ENCODE results near the gene FKTN.

The FKTN gene

GRCh38 chr9:105656131-105656921 is 98.4 kb downstream of the FKTN start:
- peak overlapping the region; percentile 53 for H3K4me3 ChIP-seq (ENCODE audit: low read depth, low read length)
- TF ChIP-seq, protein P1, sequence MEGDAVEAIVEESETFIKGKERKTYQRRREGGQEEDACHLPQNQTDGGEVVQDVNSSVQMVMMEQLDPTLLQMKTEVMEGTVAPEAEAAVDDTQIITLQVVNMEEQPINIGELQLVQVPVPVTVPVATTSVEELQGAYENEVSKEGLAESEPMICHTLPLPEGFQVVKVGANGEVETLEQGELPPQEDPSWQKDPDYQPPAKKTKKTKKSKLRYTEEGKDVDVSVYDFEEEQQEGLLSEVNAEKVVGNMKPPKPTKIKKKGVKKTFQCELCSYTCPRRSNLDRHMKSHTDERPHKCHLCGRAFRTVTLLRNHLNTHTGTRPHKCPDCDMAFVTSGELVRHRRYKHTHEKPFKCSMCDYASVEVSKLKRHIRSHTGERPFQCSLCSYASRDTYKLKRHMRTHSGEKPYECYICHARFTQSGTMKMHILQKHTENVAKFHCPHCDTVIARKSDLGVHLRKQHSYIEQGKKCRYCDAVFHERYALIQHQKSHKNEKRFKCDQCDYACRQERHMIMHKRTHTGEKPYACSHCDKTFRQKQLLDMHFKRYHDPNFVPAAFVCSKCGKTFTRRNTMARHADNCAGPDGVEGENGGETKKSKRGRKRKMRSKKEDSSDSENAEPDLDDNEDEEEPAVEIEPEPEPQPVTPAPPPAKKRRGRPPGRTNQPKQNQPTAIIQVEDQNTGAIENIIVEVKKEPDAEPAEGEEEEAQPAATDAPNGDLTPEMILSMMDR (IDR thresholded peaks at IDR 0.05; ENCODE audit: low read depth, low read length): no peak; the same call in 1 of the 2 replicates

- H3K4me3 ChIP-seq (ENCODE audit: low read depth, low read length): no peak overlapping the region
- TF ChIP-seq, protein P1 (IDR thresholded peaks at IDR 0.05; ENCODE audit: low read depth, low read length): no peak
Measured at GRCh38 chr9:105658351-105658750, 100.4 kb downstream of the FKTN start.

DNA sequence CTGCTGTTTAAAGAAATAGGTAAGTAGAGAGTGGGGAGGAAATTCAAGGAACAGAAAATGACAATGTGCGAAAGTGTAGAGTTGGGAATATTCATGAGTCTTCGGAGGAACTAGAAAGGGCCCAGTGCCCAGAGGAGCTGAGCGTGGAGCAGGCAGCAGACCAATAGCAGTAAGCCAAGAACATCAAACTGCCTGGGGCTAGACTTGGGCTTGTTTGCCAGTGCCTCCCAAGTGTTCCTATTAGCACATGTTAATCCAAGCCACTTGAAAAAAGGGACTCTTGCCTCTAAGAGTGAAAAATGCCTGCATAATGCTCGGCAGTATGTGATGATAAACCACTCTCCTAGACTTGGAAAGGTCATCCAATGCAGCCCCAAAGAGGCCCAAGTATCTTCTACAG is 103.1 kb downstream of the FKTN start:
- TF ChIP-seq, protein P1 (IDR thresholded peaks at IDR 0.05; ENCODE audit: low read depth, low read length): no peak

DNA sequence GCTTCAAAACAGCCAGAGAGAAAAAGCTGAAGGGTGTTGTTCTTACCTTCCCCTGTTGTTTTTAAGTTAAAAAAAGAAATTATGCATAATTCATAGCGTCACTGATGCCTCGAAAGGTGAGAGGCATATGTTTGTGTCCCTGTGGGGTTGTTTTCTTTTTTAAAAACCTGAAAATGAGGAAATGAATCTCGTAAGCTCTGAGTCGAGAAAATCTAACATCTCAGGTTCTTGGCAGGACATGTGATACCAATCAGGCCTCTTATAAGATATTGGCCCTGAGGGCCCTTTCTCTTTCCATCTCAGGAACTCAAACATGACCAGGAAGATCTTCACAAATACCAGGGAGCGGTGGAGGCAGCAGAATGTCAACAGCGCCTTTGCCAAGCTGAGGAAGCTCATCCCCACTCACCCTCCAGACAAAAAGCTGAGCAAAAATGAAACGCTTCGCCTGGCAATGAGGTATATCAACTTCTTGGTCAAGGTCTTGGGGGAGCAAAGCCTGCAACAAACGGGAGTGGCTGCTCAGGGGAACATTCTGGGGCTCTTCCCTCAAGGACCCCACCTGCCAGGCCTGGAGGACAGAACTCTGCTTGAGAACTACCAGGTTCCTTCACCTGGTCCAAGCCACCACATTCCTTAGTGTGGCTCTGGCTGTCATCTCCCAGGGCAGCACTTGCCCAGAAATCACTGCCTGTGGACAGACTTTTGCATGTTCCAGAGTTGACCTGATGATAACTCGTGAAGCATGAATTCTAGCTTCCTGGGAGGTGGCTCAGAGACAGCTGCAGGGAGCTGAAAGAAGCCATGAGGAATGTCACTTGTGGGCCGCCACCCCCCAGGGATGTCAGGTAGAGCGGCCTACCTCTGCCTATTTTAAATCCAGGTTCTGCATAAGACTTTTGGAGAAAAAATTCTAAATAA is 104.5 kb downstream of the FKTN start, which contains the start of gene TAL2:
TAL2 (plus strand) TSS at position 274 of the 921 bp plus-strand sequence; CDS start at position 314, 40 bp downstream.
- no peak within 1 kb of the TSS for H3K4me3 ChIP-seq (ENCODE audit: low read depth, low read length)
- TF ChIP-seq, protein P1 (IDR thresholded peaks at IDR 0.05; ENCODE audit: low read depth, low read length): no peak

More for the DNA sequence above, 103.1 kb downstream of the FKTN start:
- no peak overlapping the region for H3K4me3 ChIP-seq (ENCODE audit: low read depth, low read length)

DNA sequence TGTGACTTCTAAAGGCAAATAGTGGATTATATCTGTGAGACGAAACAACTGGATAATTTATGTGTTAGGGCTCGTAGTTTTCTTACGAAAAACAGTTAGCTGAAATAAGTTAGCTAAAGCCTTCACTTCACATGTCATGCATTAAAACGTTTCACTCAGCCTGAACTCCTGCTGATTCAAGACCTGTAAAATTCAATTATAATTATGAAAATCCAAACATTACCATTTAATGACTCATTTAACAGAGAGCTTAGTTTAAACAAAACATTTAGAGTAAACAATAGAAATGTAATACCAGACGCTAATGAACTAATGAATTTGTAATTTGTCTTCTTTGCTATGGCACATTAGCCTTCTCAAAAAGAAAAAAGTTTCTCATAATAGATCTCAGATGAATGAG is 106.0 kb downstream of the FKTN start:
- TF ChIP-seq, protein P1 (IDR thresholded peaks at IDR 0.05; ENCODE audit: low read depth, low read length): no peak

GRCh38 chr9:105667867-105668266 is 109.9 kb downstream of the FKTN start:
- no peak overlapping the region for H3K4me3 ChIP-seq (ENCODE audit: low read depth, low read length)
- TF ChIP-seq, protein P1 (IDR thresholded peaks at IDR 0.05; ENCODE audit: low read depth, low read length): no peak

More for the DNA sequence above, 106.0 kb downstream of the FKTN start:
- no peak overlapping the region for H3K4me3 ChIP-seq (ENCODE audit: low read depth, low read length)
